DMS153 (cell line): Measurements from ENCODE around the gene WDR41.
"Not testable (repeated sequence)": the region's sequence is repeated elsewhere in the genome, so short reads cannot be mapped to it uniquely, and the experiment has no call there.

Experiments
- DNase-seq: peaks from one replicate; lab custom pipeline; 2025; lab: John Stamatoyannopoulos, UW

Gene WDR41, protein sequence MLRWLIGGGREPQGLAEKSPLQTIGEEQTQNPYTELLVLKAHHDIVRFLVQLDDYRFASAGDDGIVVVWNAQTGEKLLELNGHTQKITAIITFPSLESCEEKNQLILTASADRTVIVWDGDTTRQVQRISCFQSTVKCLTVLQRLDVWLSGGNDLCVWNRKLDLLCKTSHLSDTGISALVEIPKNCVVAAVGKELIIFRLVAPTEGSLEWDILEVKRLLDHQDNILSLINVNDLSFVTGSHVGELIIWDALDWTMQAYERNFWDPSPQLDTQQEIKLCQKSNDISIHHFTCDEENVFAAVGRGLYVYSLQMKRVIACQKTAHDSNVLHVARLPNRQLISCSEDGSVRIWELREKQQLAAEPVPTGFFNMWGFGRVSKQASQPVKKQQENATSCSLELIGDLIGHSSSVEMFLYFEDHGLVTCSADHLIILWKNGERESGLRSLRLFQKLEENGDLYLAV

DNA sequence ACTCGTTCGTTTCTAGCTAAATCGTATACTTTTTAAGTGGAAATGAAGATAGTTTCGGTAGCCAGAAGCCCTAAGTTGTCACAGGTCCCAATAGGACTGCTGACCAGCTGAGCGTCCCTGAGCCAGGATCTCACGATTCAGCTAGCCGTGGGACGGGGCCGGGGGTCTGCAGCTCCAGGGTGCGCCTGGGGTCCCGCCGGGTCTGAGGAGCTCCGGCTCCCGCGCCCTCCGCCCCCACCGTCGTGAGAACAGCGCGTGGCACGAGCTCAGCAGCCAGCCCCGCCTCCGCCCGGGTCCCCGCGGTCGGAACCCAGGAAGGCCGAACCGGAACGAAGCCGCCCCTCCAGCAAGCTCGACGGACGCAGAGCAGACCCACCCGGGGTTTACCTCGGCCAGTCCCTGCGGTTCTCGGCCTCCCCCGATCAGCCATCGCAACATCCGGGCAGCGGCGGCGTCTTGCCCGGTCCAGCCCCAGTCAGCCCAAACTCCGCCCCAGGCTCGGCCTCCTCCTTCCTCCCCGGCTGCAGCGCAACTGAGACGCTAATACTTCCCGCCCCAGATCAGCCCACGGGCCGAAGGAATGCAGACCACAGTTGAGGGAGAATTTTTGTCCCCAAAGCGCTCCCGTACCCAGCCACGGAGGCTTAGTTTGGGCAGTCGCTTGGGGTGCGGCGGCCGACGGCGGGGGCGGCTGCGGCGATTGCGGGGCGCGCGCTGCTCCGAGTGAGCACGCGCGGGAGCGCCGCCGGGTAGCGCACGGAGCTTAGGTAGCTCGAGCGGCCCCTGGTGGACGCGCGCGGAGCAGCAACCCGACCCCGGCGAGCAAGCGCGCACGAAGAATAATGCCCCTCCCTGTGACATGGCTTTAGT lies at the start of gene WDR41:
Gene WDR41 (minus strand): TSS at position 534 of the 870 bp plus-strand sequence. CDS start 96 bp downstream, at position 438.
- DNase-seq, result peak; percentile 32

DNA sequence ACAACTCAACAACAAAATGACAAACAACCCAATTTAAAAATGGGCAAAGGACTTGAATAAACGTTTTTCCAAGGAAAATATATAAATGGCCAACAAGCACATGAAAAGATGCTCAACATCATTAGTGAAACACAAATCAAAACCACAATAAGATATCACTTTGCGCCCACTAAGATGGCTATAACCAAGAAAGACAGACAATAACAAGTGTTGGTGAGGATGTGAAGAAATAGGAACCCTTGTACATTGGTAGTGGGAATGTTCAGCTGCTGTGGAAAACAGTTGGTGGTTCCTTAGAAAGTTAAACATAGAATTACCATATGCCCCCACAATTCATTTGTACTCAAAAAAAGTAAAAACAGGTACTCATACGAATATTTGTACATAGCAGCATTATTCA lies 39.2 kb upstream of the WDR41 start:
- DNase-seq, result no peak

DNA sequence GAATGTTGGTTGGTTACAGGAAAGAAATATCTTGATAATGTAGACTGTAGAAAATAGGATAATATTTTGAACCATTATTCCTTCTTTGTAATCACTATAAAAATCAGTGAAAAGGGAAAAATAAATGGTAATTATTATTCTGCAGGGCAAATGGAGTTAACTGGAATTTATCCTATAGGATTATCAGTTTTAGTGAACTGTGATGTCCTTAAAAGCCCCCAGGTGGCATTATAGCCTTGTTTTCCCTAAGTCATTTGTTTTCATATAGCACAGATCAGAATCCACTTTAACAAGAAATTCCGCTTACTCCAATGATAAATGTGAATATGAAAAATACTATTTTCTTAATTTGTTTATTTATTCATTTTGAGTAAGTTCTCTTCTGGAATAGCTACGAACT lies 26.2 kb upstream of the WDR41 start:
- peak; percentile 1 for DNase-seq

DNA sequence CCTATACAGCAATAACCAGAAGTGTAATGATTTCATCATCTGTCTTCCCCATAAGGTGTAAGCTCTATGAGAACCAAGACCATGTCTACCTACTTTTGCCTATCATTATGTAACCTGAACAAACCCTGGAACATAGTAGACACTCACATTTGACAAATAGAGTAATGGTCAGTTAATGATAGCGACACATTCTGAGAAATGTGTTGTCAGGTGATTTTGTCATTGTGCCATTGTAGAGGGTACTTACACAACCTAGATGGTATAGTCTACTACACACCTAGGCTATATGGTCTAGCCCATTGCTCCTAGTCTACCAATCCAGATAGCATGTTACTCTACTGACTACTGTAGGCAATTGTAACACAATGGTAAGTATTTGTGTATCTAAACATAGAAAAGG lies 22.3 kb upstream of the WDR41 start:
- no peak for DNase-seq

DNA sequence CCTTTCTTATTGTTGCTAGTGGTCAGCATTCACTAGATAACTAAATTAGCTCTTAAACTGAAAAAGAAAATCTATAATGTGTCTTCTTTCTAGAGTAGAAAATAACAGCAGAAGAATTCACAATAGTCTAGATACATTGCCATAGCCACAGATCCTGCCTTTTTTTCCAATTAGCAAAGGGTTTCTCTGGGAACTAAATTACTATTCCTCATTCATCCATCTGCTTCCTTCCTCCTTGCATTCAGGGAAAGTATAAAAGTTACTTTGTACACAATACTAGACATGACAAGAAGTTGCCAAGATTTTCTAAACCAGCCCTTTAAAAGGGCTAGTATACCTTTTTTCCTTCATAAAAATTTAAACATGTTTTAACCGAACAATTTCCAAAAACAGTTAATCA lies 21.2 kb upstream of the WDR41 start:
- DNase-seq, result no peak

DNA sequence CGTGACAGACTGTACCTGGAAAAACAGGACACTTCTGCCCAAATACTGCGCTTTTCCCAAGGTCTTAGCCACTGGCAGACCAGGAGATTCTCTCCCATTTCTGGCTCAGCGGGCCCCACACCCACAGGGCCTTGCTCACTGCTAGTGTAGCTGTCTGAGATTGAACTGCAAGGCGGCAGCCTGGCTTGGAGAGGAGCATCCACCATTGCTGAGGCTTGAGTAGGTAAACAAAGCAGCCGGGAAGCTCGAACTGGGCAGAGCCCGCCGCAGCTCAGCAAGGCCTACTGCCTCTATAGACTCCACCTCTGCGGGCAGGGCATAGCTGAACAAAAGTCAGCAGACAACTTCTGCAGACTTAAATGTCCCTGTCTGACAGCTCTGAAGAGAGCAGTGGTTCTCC lies 9.0 kb upstream of the WDR41 start:
- not testable (repeated sequence) for DNase-seq

DNA sequence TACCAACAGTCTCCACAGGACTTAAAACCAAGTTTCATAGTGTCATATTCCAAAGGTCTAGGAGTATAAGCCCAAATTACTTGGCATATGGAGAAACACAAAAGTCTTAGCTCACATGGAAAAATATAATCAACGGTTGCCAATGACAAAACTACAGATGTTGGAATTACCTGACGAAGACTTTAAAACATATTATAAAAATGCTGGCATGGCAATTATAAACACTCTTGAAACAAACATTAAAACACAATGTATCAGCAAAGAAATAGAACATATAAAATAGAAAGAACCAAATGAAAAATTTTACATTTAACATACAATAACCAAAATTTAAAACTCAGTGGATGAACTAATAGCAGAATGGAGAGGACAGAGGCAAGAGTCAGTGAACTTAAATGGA lies 7.9 kb upstream of the WDR41 start:
- DNase-seq, result no peak

DNA sequence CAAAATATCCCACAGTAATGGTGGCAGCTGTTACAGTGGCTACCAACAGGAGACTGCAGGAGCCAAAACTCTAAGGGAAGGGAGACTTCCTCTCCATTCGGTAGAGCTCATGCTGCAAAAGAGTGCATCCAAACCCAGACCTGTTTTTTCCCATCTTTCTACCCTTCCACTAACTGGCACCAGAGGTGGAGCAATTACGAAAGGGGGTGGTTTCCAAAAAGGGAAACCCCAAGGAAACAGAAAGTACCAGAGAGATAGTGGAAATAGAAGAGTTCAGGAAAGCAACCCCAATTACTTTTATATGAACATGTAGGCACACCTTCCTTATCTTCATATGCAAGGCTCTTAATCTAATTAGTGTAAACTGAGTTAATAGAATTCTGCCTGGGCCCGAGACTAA lies 7.3 kb upstream of the WDR41 start:
- no peak for DNase-seq

DNA sequence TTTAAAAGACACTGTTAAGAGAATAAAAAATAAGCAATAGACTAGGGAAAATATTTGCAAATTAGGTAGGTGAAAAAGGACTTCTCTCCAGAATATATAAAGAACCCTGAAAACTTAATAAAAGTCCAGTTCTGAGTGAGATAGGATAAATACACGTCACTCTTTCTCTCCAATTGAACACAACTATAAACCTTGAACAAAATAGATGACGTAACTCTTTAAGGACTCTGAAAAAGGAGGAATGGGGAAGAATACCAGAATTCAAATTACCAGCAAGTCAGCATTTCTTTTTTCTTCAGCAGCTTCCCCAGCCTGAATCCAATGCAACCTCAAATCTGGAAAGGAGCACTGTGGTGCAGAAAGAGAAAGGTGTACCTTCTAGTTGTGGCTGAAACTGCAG lies 6.8 kb upstream of the WDR41 start:
- DNase-seq, result no peak

DNA sequence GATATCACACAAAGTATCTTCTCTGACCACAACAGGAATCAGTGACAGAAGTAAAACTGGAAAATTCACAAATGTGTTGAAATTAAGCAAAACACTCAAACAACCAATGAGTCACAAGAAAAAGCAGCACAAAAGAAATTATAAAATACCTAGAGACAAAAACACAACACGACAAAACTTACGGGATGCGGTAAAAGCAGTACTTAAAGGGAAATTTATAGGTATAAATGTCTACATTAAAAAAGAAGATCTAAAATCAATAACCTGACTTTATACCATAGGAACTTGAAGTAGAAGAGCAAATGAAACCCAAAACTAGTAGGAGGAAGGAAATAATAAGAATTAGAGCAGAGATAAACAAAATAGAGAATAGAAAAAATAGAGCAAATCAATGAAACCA lies 2.8 kb upstream of the WDR41 start:
- DNase-seq, result no peak

DNA sequence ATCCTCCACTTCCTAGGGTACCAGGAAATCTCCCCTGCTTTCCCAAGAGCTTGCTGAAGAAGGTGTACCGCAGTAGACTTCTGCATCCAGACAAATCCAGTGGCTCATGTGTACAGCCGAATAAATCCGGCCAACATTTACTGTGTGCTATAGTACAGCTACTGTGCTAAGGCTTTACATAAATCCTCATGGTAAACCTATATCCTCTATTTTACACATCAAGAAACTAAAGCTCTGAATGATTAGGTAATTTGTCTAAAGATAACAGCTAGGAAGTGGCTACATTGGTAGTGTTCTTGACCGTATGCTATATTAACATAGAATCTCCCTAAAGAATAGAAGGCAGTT lies 511 bp upstream of the WDR41 start:
- DNase-seq, result no peak

DNA sequence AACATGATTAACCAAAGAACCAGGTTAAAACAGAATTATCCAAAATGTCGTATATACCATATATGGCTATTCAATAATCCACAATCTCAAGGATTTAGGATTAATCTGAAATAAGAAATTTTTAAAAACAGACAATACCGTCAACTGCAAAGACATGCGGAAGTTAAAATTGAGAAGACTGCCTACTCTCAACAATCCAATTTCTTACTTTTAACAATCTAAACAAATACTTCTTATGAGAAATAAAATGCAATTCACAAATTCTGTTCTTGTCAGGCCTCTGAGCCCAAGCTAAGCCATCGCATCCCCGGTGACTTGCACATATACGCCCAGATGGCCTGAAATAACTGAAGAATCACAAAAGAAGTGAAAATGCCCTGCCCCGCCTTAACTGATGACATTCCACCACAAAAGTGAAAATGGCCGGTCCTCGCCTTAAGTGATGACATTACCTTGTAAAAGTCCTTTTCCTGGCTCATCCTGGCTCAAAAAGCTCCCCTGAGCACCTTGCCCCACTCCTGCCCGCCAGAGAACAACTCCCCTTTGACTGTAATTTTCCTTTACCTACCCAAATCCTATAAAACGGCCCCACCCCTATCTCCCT lies 1.3 kb downstream of the WDR41 start:
- DNase-seq, result not testable (repeated sequence)

DNA sequence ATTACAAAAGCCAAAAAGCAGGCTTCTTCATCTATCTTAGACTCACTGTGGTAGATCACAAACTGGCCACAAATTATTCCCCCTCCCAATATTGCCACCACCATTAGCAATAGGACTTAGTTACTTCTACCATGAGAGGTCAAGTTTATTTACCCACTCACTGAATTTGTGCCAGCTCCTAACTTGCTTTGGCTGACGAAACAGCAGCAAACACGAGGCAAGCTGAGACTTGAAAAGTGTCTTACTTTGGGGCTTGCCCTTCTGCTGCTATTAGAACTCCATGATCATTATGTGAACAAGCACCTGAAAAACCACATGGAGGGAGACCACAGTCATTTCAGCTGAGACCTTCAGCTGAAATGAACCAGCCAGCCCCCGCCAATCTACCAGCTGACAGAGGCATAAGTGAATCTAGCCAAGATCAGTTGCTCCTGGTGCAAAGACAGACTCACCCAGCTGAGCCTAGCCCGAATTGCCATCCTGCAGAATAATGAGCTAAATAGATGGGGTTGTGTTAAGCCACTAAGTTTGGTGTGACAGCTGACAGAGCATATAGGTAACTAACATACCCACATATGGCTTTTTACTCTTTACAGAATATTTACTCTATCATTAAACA lies 5.7 kb downstream of the WDR41 start:
- DNase-seq, result peak; percentile 40

DNA sequence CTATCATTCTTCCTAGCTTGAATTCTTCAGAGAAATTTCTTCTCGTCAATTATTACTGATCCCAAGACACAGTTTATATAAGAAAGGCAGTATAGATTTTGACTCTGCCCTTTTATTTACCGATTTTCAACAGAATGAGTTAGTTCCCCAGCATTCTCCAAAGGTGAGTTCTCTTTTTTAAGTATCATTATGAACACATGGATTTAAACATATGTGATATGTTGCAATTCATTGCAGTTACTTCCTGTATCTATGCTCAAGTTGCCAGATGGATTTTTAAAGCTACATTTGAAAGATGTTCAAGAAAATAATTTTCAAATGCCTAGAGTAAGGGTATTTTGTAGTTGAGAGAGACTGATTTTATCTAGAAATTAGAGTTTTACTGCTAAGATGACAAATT lies 8.4 kb downstream of the WDR41 start:
- no peak for DNase-seq

DNA sequence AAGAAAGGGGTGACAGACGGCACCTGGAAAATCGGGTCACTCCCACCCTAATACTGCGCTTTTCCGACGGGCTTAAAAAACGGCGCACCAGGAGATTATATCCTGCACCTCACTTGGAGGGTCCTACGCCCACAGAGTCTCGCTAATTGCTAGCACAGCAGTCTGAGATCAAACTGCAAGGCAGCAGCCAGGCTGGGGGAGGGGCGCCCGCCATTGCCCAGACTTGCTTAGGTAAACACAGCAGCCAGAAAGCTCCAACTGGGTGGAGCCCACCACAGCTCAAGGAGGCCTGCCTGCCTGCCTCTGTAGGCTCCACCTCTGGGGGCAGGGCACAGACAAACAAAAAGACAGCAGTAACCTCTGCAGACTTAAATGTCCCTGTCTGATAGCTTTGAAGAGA lies 17.1 kb downstream of the WDR41 start:
- DNase-seq, result not testable (repeated sequence)

DNA sequence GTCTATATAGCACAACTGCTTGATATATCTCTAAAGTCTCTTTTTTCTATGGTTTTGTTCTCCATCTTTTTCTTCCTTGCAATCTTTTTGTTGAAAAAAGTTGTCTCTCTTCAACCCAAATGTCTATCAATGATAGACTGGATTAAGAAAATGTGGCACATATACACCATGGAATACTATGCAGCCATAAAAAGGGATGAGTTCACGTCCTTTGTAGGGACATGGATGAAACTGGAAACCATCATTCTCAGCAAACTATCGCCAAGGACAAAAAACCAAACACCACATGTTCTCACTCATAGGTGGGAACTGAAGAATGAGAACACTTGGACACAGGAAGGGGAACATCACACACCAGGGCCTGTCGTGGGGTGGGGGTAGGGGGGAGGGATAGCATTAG lies 23.2 kb downstream of the WDR41 start:
- DNase-seq, result not testable (repeated sequence)

DNA sequence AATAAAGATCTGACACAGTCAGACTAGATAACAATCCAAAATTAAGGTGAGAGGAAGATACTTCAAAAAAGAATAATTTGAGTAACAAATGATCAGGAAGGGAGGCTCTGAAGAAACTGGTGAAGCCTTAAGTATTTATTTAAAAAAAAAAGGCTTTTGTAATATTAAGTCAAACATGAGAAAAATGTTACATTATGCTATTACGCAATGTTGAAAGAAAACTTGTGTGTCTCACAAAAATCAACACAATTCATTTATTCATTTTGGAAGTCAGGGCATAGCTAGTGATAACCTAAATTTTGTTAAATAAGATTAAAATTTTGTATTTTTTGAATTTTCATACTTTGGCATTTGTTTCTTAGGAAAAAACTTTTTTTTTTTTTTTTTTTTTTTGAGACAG lies 28.2 kb downstream of the WDR41 start:
- DNase-seq, result no peak

DNA sequence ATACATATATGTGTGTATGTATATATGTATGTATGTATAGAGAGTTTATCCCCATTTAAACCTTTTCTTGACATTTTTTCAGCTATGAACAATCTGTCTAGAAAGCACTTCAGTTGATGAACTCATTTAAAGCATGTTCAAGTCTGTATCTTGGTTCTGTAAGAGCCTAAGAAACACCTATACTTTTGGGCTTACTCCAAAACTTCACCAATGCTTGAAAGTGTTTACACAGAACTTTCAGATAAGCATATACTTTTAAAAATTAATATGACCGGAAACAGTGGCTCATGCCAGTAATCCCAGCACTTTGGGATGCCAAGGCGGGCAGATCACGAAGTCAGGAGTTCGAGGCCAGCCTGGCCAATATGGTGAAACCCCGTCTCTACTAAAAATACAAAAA lies 30.8 kb downstream of the WDR41 start:
- DNase-seq, result no peak

DNA sequence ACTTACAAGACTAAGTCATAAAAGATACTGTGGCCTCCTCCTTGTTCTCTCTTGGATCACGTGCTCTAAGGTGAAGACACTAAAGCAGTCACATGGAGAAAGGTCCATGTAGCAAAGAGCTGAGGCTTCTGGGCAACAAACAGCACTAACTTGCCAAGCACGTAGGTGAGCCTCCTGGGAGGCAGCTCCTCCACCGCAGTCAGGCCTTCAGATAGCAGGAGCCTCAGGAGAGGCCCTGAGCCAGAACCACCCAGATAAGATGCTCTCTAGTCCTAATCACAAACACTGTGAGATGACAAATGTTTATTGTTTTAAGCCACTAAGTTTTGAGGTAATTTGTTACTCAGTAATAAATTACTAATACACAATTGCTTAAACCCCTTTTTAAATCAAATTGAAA lies 38.0 kb downstream of the WDR41 start:
- no peak for DNase-seq

DNA sequence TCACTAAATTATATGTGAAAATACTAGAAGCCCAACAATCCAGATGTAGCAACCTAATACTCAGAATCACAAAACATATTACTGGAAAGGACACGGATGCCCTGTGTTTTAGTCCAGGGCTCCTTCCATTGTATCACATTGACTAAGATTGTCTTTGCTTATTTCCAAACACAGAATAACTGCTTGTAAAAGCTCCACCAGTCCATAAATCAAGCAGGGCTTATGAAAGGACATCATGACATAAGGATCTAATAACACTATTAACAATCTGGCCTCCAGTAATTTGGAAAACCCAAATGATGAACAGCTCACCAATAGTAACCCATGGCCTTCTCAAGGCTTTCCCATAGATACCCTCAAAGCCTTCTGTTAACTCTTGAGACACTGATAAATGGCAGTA lies 39.8 kb downstream of the WDR41 start:
- no peak for DNase-seq

DNA sequence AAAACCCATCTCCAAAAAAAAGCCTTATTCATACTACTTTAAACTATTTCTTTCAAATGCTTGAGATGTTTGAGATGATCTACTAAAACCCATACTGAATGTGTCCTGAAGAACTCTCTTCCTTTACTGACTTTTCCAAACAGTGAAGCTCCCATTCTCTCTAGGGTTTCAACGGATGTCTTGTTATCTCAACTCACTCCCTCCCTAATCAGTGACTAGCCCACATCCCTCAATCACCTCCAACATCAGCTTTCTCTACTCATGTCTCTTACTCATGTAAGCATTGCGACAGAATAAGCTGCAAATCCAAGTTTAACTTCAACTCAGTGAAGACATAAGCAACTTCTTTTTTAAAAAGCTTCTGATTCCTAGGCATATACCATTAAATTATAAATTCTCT lies 42.1 kb downstream of the WDR41 start:
- no peak for DNase-seq

DNA sequence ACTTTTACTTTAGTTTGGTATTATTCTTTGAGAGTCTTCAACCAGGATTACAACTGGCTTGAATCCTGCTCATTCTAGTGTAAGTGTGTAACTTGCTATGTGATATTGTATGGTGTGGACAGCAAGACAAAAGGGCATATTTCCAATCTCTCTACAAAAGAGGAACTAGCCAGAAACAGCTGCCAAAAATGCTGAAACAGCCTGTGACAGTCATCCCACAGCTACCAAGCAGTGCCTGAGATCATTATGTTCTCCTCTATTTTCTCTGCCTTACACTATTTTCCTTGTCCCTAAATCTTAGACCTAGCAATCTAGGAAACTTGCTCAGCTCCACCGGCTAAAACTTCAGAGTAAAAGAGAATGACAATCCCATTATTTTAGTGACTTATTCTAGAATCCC lies 42.8 kb downstream of the WDR41 start:
- no peak for DNase-seq
